KMS-11 (cell line): Measurements from ENCODE around the gene ZNF526.

ENCODE experiments used
- H2AFZ ChIP-seq: fragments of 200-600 bp; sonication (generic); 2 replicates; pipeline ENCODE4 v1.6.1; 2016; ENCODE audit warnings: antibody characterized with exemption, mixed run types, low read depth
- H3K27ac ChIP-seq: fragments of 200-600 bp; sonication (generic); 2 replicates; pipeline ENCODE4 v1.6.1; 2016; ENCODE audit warnings: mild to moderate bottlenecking, mixed run types
- H3K27me3 ChIP-seq: fragments of 200-600 bp; sonication (generic); 2 replicates; pipeline ENCODE4 v1.6.1; 2017; ENCODE audit warnings: mild to moderate bottlenecking, low read depth, mixed run types, moderate library complexity; ENCODE audit not compliant: insufficient read depth
- H3K36me3 ChIP-seq: fragments of 200-600 bp; sonication (generic); 2 replicates; pipeline ENCODE4 v1.6.1; 2017; ENCODE audit warnings: mild to moderate bottlenecking, mixed run types; ENCODE audit not compliant: insufficient read depth
- H3K4me1 ChIP-seq: fragments of 200-600 bp; sonication (generic); 2 replicates; pipeline ENCODE4 v1.6.1; 2016; ENCODE audit warnings: mild to moderate bottlenecking, low read depth, mixed run types; ENCODE audit not compliant: poor library complexity, severe bottlenecking
- H3K4me2 ChIP-seq: fragments of 200-600 bp; sonication (generic); 2 replicates; pipeline ENCODE4 v1.7.0; 2016; ENCODE audit warnings: mild to moderate bottlenecking, mixed run types
- H3K4me3 ChIP-seq: fragments of 200-600 bp; sonication (generic); IDR thresholded peaks from 2 replicates; pipeline ENCODE4 v1.6.1; 2017; ENCODE audit warnings: low read depth, low read length, mixed read lengths; ENCODE audit not compliant: insufficient read depth
- H3K79me2 ChIP-seq: fragments of 200-600 bp; sonication (generic); 2 replicates; pipeline ENCODE4 v1.6.1; 2016; ENCODE audit warnings: low read depth, mixed run types; ENCODE audit not compliant: insufficient read depth
- H3K9ac ChIP-seq: fragments of 200-600 bp; sonication (generic); 2 replicates; pipeline ENCODE4 v1.6.1; 2016; ENCODE audit warnings: mild to moderate bottlenecking, mixed run types
- H4K20me1 ChIP-seq: fragments of 200-600 bp; sonication (generic); 2 replicates; pipeline ENCODE4 v1.6.1; 2016; ENCODE audit warnings: mild to moderate bottlenecking, mixed run types; ENCODE audit not compliant: insufficient read depth
- CTCF ChIP-seq: fragments of 200-600 bp; sonication (generic); conservative IDR thresholded peaks from 2 replicates; pipeline ENCODE4 v1.6.1; 2017; ENCODE audit warnings: low read depth, mild to moderate bottlenecking, antibody characterized with exemption, low read length, moderate library complexity, mixed read lengths

ZNF526 gene

DNA sequence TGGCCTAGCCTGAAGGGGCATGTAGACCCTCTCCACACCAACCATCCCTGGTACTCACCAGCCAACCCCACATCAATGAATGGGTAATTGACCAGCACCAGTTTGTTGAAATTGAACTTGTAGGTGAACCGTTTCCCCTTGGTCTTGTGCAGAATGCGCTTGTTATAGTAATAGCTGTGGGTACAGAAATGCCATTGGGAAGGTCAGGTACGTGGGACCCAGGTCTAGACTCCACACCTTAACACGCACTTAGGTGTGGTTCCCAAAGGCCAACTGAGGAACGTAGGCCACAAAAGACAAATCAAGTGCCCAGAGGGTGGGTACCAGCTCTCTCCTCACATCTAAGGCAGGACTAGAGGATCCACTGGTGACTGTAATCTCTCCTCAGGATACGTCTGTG is 29.7 kb downstream of the ZNF526 start:
- Histone ChIP-seq H3K27me3 (no peaks in the 10 kb centered on the region), H3K79me2 (peaks cover 25% of the 10 kb centered on the region; the same call in 1 of the 2 replicates), H3K4me2 (no peak overlapping the region), H3K4me1 (peaks cover 33% of the 10 kb centered on the region), H2AFZ (no peak overlapping the region), H4K20me1 (no peaks in the 10 kb centered on the region), H3K36me3 (no peaks in the 10 kb centered on the region), H3K4me3 (no peak overlapping the region), H3K9ac (no peak overlapping the region), H3K27ac (no peak overlapping the region)
- TF ChIP-seq CTCF, result no peak

GRCh38 chr19:42250183-42250665 is 30.1 kb downstream of the ZNF526 start:
- Histone ChIP-seq H3K36me3 (no peaks in the 10 kb centered on the region), H3K4me3 (no peak overlapping the region), H3K79me2 (peaks cover 25% of the 10 kb centered on the region; the same call in 1 of the 2 replicates), H3K4me2 (no peak overlapping the region), H2AFZ (no peak overlapping the region), H3K9ac (no peak overlapping the region), H3K27me3 (no peaks in the 10 kb centered on the region), H4K20me1 (no peaks in the 10 kb centered on the region), H3K27ac (no peak overlapping the region), H3K4me1 (peaks cover 28% of the 10 kb centered on the region)
- no peak for TF ChIP-seq CTCF

GRCh38 chr19:42250666-42251531 is 30.8 kb downstream of the ZNF526 start:
- Histone ChIP-seq H3K9ac (no peak overlapping the region), H3K4me1 (peaks cover 23% of the 10 kb centered on the region), H3K4me2 (no peak overlapping the region), H4K20me1 (no peaks in the 10 kb centered on the region), H3K79me2 (peaks cover 25% of the 10 kb centered on the region; the same call in 1 of the 2 replicates), H3K4me3 (no peak overlapping the region), H2AFZ (no peak overlapping the region), H3K27me3 (no peaks in the 10 kb centered on the region; the same call in 1 of the 2 replicates), H3K36me3 (no peaks in the 10 kb centered on the region), H3K27ac (no peak overlapping the region)
- no peak for TF ChIP-seq CTCF

DNA sequence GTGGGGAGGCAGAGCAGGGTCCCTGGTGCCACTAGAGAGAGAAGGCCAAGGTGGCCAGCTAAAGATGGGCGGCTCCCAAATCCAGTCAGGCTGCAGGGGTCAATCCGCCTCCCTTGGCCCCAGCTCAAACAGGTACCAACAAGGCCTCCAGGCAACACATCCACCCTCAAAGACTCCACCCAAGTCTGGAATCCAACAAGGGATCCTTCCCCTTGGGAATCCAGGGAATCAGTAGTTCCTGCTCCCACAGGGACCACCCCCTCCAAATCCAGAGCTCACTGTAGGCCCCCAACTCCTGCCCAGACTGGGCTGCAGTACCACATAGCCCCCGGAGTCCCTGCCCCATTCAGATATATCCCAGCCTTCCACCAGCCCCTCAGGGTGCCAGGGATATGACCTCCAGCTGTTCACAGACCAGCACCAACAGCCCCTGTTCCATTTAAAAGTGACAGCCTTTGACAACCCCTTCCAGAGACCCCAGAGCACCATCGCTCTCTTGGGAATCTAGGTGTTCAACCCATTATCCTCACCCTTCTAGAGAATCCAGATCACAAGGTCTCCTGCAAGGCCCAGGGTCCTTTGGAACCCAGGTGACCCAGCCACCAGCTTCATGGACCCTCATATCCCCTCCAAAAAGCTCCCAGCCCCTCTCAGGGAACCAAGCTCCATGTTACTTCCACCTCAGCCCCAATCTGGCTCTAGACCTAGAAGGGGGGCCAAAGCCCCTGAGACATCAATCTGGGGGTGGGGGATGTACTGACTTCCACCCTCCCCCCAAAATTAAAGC is 31.7 kb downstream of the ZNF526 start:
- Histone ChIP-seq H2AFZ (no peak overlapping the region), H3K4me3 (no peak overlapping the region), H3K27ac (no peak overlapping the region), H3K27me3 (peaks cover 6% of the 10 kb centered on the region; the same call in 1 of the 2 replicates), H3K4me2 (no peak overlapping the region; the same call in 1 of the 2 replicates), H3K36me3 (no peaks in the 10 kb centered on the region), H3K79me2 (peaks cover 25% of the 10 kb centered on the region; the same call in 1 of the 2 replicates), H3K4me1 (peaks cover 14% of the 10 kb centered on the region), H3K9ac (no peak overlapping the region), H4K20me1 (no peaks in the 10 kb centered on the region)
- TF ChIP-seq CTCF, result no peak
